Panc1 (cell line): ENCODE data around the gene PTPRF. TPM values are rescaled to one million over a fixed set of nuclear protein-coding genes. Genes with fewer than 3 reads are reported as not detected.

ENCODE experiments used
- ATAC-seq: fragments of 200-7000 bp; cut with Tn5 transposase; 2 replicates; pipeline ENCODE4 v1.9.1; 2020; ENCODE audit warnings: mild to moderate bottlenecking, moderate library complexity
- BruUV-seq: library from RNA; stranded (reverse); fragments of 400-500 nt; replicated peaks from 2 replicates; lab custom pipeline; 2021; lab: Mats Ljungman, UMichigan
- CTCF ChIA-PET: fragments of 300-600 bp; sonication (Branson Sonifier 250); formaldehyde crosslinking; loops from one replicate; lab custom pipeline; 2022; ENCODE audit warnings: antibody characterized with exemption; lab: Charles Lee
- POLR2A ChIA-PET: fragments of 300-600 bp; sonication (Branson Sonifier 250); formaldehyde crosslinking; loops from one replicate; lab custom pipeline; 2022; ENCODE audit warnings: antibody characterized with exemption; lab: Charles Lee
- DNase-seq: peaks from one replicate; pipeline ENCODE4 v3.0.0-alpha.2; 2010; ENCODE audit warnings: low read depth, low spot score
- H3K27ac ChIP-seq: 2 replicates; pipeline ENCODE4 v1.5.1; 2011; ENCODE audit warnings: mild to moderate bottlenecking, low read length, inconsistent platforms
- H3K27me3 ChIP-seq: fragments of 200-500 bp; sonication (Bioruptor generic); 2 replicates; pipeline ENCODE4 v1.6.0; 2014; ENCODE audit warnings: low read length, inconsistent platforms; ENCODE audit not compliant: control insufficient read depth, insufficient read depth
- H3K36me3 ChIP-seq: fragments of 200-500 bp; sonication (Bioruptor generic); 2 replicates; pipeline ENCODE4 v1.5.1; 2014; ENCODE audit warnings: inconsistent platforms, mild to moderate bottlenecking, low read length, moderate library complexity; ENCODE audit not compliant: control insufficient read depth, insufficient read depth
- H3K4me1 ChIP-seq: 2 replicates; pipeline ENCODE4 v1.5.1; 2011; ENCODE audit warnings: inconsistent platforms, mild to moderate bottlenecking, low read length, moderate library complexity; ENCODE audit not compliant: control insufficient read depth, insufficient read depth
- H3K4me3 ChIP-seq, 2 experiments: 2 replicates each; pipeline ENCODE4 v1.5.1; 2011 to 2012; ENCODE audit warnings: low read depth in 2 of 2, low read length in 2 of 2, mild to moderate bottlenecking in 2 of 2, inconsistent platforms in 1 of 2, moderate library complexity in 1 of 2
- H3K9me3 ChIP-seq: fragments of 200-500 bp; sonication (Bioruptor generic); 2 replicates; pipeline ENCODE4 v1.5.1; 2014; ENCODE audit warnings: low read depth, mild to moderate bottlenecking, inconsistent platforms, low read length, moderate library complexity; ENCODE audit not compliant: control insufficient read depth, insufficient read depth
- CTCF ChIP-seq: fragments of 450-650 bp; IDR thresholded peaks from 2 replicates; pipeline ENCODE4 v1.5.1; 2017; ENCODE audit warnings: mild to moderate bottlenecking
- POLR2AphosphoS5 ChIP-seq: IDR thresholded peaks from 2 replicates; pipeline ENCODE4 v1.6.1; 2012; ENCODE audit warnings: mild to moderate bottlenecking, low read depth, low read length, moderate library complexity
- SIN3A ChIP-seq: IDR thresholded peaks from 2 replicates; pipeline ENCODE4 v1.6.1; 2012; ENCODE audit warnings: low read depth, mild to moderate bottlenecking, low read length, moderate library complexity, borderline replicate concordance; ENCODE audit not compliant: insufficient read depth
- TCF7L2 ChIP-seq: IDR thresholded peaks from 2 replicates; pipeline ENCODE4 v1.6.1; 2011; ENCODE audit warnings: mild to moderate bottlenecking, low read depth, low read length, inconsistent platforms
- in situ Hi-C: cut with HindIII; loops from 2 replicates; pipeline ENCODE4 v1.10.0; 2016; ENCODE audit warnings: low sequenced_read_pairs, low pct_unique_long_range_greater_than_20kb
- intact Hi-C: fragments of 100-400 bp; cut with micrococcal nuclease; formaldehyde crosslinking; loops from one replicate; pipeline ENCODE4 v1.10.0; 2022; ENCODE audit not compliant: unreplicated experiment
- total RNA-seq: library from RNA; stranded (reverse); gene quantifications from one replicate; pipeline ENCODE4 v1.2.1, GENCODE V29; 2021; ENCODE audit not compliant: unreplicated experiment
- TF ChIP-seq, protein P1 (sequence below), 2 experiments: IDR thresholded peaks; 2 replicates each; pipeline ENCODE4 v1.6.1; 2011 to 2012; ENCODE audit warnings: low read depth in 2 of 2, control low read depth in 1 of 2, low read length in 1 of 2, mild to moderate bottlenecking in 1 of 2, moderate library complexity in 1 of 2; ENCODE audit not compliant: insufficient read depth in 1 of 2

Gene PTPRF
- total RNA-seq, 1 experiment from 2014 or later, result 77.5 TPM

DNA sequence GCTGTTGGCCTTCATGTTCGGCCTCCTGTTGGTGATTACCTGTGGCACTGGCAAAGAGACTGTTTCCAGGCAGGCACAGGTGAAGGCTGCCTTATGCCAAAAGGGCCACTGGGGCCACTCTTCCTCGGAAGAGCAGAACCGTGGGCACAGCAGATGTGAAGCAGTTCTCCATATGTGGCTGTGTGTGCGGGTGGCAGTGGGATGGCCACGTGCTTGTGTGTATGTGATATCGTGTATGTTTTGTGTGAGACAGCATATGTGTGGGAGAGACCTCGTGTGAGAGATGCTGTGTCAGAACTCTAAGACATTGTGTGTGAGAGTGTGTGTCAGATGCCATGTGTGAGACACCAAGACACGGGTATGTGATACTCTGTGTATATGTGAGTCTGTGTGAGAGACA, 65.9 kb downstream of the PTPRF start:
- ATAC-seq (no peak), DNase-seq (no peak)
- TF ChIP-seq TCF7L2 (no peak), POLR2AphosphoS5 (no peak), SIN3A (no peak), CTCF (no peak)
- TF ChIP-seq, protein P1, sequence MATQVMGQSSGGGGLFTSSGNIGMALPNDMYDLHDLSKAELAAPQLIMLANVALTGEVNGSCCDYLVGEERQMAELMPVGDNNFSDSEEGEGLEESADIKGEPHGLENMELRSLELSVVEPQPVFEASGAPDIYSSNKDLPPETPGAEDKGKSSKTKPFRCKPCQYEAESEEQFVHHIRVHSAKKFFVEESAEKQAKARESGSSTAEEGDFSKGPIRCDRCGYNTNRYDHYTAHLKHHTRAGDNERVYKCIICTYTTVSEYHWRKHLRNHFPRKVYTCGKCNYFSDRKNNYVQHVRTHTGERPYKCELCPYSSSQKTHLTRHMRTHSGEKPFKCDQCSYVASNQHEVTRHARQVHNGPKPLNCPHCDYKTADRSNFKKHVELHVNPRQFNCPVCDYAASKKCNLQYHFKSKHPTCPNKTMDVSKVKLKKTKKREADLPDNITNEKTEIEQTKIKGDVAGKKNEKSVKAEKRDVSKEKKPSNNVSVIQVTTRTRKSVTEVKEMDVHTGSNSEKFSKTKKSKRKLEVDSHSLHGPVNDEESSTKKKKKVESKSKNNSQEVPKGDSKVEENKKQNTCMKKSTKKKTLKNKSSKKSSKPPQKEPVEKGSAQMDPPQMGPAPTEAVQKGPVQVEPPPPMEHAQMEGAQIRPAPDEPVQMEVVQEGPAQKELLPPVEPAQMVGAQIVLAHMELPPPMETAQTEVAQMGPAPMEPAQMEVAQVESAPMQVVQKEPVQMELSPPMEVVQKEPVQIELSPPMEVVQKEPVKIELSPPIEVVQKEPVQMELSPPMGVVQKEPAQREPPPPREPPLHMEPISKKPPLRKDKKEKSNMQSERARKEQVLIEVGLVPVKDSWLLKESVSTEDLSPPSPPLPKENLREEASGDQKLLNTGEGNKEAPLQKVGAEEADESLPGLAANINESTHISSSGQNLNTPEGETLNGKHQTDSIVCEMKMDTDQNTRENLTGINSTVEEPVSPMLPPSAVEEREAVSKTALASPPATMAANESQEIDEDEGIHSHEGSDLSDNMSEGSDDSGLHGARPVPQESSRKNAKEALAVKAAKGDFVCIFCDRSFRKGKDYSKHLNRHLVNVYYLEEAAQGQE (IDR thresholded peaks at IDR 0.05; ENCODE audit: insufficient read depth in 1 of 2, low read depth in 2 of 2, low read length in 1 of 2), result no peak
- BruUV-seq, result no TSS peak
- Histone ChIP-seq H3K4me1 (no peaks in the 10 kb centered on the region), H3K27me3 (no peaks in the 10 kb centered on the region), H3K36me3 (no peaks in the 10 kb centered on the region), H3K4me3 (no peak overlapping the region), H3K27ac (no peak overlapping the region), H3K9me3 (no peaks in the 10 kb centered on the region)
- intact Hi-C loops (no loop called here), in situ Hi-C loops (no loop called here)
- POLR2A ChIA-PET, result no interaction called here
- CTCF ChIA-PET, result no interaction called here

DNA sequence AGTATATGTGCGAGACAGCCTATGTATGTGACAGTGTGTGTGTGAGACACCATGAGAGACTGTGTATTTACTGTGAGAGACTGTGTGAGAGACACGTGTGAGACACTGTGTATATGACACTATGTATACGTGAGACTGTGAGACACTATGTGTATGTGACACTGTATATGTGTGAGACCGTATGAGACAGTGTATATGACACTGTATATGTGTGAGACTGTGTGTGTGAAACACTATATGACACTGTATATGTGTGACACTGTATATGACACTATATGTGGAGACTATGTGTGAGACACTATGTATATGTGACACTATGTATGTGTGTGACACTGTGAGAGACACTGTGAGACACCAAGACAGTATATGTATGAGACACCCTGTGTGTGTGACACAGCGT, 66.3 kb downstream of the PTPRF start:
- no peak for ATAC-seq
- no peak overlapping the region for H3K4me3 ChIP-seq
- ChIA-PET POLR2A (no interaction called here), CTCF (no interaction called here)
- intact Hi-C loops, result no loop called here
- H3K9me3 ChIP-seq, result no peaks in the 10 kb centered on the region
- in situ Hi-C loops, result no loop called here
- H3K4me1 ChIP-seq, result no peaks in the 10 kb centered on the region
- no TSS peak for BruUV-seq
- H3K36me3 ChIP-seq, result no peaks in the 10 kb centered on the region
- no peaks in the 10 kb centered on the region for H3K27me3 ChIP-seq
- TF ChIP-seq POLR2AphosphoS5 (no peak), SIN3A (no peak), TCF7L2 (no peak), CTCF (no peak)
- TF ChIP-seq, protein P1 (IDR thresholded peaks at IDR 0.05; ENCODE audit: insufficient read depth in 1 of 2, low read depth in 2 of 2, low read length in 1 of 2), result no peak
- no peak for DNase-seq
- no peak overlapping the region for H3K27ac ChIP-seq
